ENCODE measurements around the gene IFI30. TPM values are rescaled to one million over a fixed set of nuclear protein-coding genes. Genes with fewer than 3 reads are reported as not detected.
"Not testable (repeated sequence)": the region's sequence is repeated elsewhere in the genome, so short reads cannot be mapped to it uniquely, and the experiment has no call there.

Gene IFI30
- total and polyA plus RNA-seq, 5 donors = 10.1 to 47.4 (median 34.4) TPM

GRCh38 chr19:18152817-18153555 is 20.6 kb upstream of the IFI30 start, which contains the start of gene PIK3R2:
TSS of gene PIK3R2 (plus strand) at chr19:18153163. CDS start at chr19:18155880, 2,717 bp downstream.
- peak; percentile 100 for DNase-seq
- WGBS = under 1% methylated on average over 86 of the region's 86 CpGs
- Histone ChIP-seq H3K9me3 (ENCODE audit: control insufficient read depth, low read length) (no peaks in the 10 kb centered on the region), H3K27ac (ENCODE audit: low read length) (peak within 1 kb of the TSS; percentile 99), H3K27me3 (ENCODE audit: control insufficient read depth, insufficient read depth) (no peaks in the 10 kb centered on the region), H3K4me3 (ENCODE audit: low read length) (peak within 1 kb of the TSS; percentile 84), H3K4me1 (ENCODE audit: control insufficient read depth, insufficient read depth, low read length) (peaks cover 11% of the 10 kb centered on the region)
- ATAC-seq = peak; percentile 91 to 92
- intact Hi-C loops (cut with DNase I) = loop anchor here in 2 of 4 donors (5.0 kb wide), 1 partner anchor 36 kb away; no protein-coding TSS in a partner anchor

- Histone ChIP-seq H3K9me3 (ENCODE audit: control insufficient read depth, low read length) (no peaks in the 10 kb centered on the region), H3K27me3 (ENCODE audit: control insufficient read depth, insufficient read depth) (no peaks in the 10 kb centered on the region), H3K4me3 (ENCODE audit: low read length) (peak overlapping the region; percentile 84), H3K27ac (ENCODE audit: low read length) (peak overlapping the region; percentile 79), H3K4me1 (ENCODE audit: control insufficient read depth, insufficient read depth, low read length) (peaks cover 11% of the 10 kb centered on the region)
- peak; percentile 49 to 80 (median 72) for DNase-seq
- 3% methylated on average over 38 of the region's 38 CpGs for WGBS
- peak in 1 of 2 donors; percentile 2 for ATAC-seq
- intact Hi-C loops (cut with DNase I) = loop anchor here in 2 of 4 donors (5.0 kb wide), 1 partner anchor 36 kb away; no protein-coding TSS in a partner anchor
These were observed 20.0 kb upstream of the IFI30 start for GRCh38 chr19:18153556-18154134.

DNA sequence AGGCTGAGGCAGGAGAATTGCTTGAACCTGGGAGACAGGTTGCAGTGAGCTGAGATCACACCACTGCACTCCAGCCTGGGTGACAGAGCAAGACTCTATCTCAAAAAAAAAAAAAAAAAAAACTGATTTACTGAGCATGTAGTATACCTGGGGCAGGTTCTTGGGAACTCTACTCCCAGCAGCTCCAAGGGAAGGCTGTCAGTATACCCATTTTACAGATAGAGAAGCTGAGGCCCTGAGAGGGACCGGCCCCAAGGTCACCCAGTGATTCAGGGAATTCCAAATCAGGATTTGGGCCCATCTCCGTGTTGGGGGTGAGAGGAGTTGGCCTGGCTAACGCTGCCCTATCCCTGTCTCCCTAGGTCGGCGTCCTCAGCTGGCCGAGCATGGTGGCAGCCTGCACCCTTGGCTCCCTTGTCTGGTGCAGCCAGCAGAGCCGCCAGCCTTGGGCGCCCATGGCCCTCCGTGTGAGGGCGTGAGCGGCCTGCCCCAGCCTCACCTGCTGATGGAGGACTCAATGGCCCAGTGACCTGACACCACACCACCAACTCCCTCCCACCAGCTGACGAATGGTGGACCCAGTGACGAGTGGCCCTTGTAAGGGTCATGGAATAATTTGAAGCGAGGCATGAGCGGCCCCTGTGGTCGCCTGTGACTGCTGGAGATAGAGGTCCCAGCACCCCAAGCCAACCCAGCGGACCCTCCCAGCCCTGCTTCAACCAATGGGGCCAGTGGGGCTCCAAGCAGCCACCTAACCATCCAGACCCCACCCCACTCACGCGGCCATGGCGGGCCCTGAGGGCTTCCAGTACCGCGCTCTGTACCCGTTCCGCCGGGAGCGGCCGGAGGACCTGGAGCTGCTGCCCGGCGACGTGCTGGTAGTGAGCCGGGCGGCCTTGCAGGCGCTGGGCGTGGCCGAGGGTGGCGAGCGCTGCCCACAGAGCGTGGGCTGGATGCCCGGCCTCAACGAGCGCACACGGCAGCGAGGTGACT is 18.2 kb upstream of the IFI30 start:
- Histone ChIP-seq H3K9me3 (ENCODE audit: control insufficient read depth, low read length) (no peaks in the 10 kb centered on the region), H3K27me3 (ENCODE audit: control insufficient read depth, insufficient read depth) (no peaks in the 10 kb centered on the region), H3K4me1 (ENCODE audit: control insufficient read depth, insufficient read depth, low read length) (peaks cover 12% of the 10 kb centered on the region), H3K4me3 (ENCODE audit: low read length) (no peak overlapping the region), H3K27ac (ENCODE audit: low read length) (no peak overlapping the region)
- 95% methylated on average over 43 of the region's 43 CpGs for WGBS
- intact Hi-C loops (cut with DNase I) = no loop called here
- ATAC-seq = no peak
- DNase-seq = peak in 1 of 3 donors; percentile 58

DNA sequence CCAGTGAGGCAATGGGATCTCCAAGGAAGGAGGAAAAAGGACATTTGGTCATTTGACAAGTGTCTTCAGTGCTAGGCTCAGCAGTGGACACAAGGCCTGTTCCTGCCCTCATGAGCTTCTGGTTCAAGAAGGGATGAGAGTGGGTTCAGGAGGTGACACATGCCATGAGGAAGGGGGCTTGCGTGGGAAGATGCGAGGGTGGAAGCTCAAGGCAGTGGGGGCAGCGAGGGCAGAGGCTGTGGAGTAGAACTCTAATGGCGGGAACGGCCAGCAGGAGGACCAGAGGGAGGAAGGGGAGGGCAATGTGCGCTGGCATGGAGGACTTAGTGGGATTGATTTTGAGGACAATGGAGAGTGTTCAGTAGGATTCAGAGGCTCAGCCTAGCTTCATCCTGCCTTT is 17.3 kb upstream of the IFI30 start:
- DNase-seq (no peak), ATAC-seq (no peak)
- intact Hi-C loops (cut with DNase I) = no loop called here
- H3K4me1 ChIP-seq (ENCODE audit: control insufficient read depth, insufficient read depth, low read length) = peaks cover 13% of the 10 kb centered on the region
- no peak overlapping the region for H3K27ac ChIP-seq (ENCODE audit: low read length)
- H3K27me3 ChIP-seq (ENCODE audit: control insufficient read depth, insufficient read depth) = no peaks in the 10 kb centered on the region
- 95% methylated on average over 5 of the region's 6 CpGs for WGBS
- no peaks in the 10 kb centered on the region for H3K9me3 ChIP-seq (ENCODE audit: control insufficient read depth, low read length)
- H3K4me3 ChIP-seq (ENCODE audit: low read length) = no peak overlapping the region

DNA sequence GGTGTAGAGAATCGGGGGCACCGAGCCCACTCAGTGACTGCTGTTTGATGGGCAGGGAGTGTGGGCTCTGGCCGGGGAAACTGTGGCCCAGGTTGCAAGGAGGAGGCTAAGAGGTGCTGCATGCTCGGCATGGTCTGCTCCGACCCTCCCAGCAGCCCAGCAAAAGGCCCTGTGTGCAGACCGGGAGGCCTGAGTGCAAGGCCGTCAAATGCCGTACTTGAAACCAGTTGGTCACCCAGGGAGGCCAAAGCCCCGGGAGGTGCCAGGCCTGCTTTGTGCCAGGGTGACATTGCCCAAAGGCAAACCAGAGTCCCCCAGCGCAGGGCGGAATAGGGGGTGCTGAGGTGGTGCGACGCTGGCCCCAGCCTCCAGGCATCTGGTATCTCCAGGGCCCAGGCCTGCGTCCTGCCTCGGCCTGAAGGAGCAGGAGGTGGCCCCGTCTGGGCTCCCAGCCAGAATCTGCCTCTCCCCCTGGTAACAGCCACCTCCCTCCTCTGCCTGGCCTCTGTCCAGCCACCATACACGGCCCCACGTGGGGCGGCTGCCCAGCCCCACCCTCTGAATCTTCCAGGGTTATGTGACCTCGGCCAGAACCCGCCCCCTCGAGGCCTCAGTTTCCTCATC is 16.7 kb upstream of the IFI30 start:
- Histone ChIP-seq H3K4me3 (ENCODE audit: low read length) (no peak overlapping the region), H3K27me3 (ENCODE audit: control insufficient read depth, insufficient read depth) (no peaks in the 10 kb centered on the region), H3K27ac (ENCODE audit: low read length) (peak overlapping the region; percentile 63), H3K4me1 (ENCODE audit: control insufficient read depth, insufficient read depth, low read length) (peaks cover 13% of the 10 kb centered on the region), H3K9me3 (ENCODE audit: control insufficient read depth, low read length) (no peaks in the 10 kb centered on the region)
- intact Hi-C loops (cut with DNase I) = no loop called here
- ATAC-seq = peak; percentile 38 to 45
- 31% methylated on average over 22 of the region's 22 CpGs for WGBS
- DNase-seq = peak; percentile 94 to 96 (median 96)

DNA sequence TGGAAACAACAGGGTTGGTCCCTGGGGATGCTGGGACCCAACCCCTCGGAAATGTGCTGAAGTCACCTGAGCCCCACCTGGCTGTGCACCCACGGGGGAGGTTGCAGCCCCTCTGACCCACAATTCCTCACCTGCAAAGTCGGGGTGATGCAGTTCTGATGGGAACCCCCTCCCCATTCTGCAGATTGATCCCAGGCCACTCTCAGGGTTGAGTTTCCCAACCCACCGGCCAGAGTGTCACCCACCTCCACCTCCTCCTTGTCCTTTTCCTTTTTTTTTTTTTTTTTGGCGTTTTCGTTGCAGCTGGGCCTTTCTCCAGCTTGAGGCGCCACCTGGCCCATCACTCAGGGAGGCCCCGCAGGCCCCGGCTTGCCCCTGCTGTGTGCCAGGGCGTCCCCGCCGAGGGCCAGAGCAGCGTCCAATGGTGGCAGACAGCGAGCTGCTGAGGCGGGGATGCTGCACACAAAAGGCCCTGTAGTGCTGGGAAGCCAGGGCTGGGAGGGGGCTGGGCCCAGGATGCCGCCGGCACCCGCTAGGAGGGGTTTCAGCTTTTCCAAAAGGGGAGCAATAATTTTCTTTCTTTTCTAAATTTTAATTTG is 16.0 kb upstream of the IFI30 start:
- Histone ChIP-seq H3K27ac (ENCODE audit: low read length) (peak overlapping the region; percentile 63), H3K4me1 (ENCODE audit: control insufficient read depth, insufficient read depth, low read length) (peaks cover 13% of the 10 kb centered on the region), H3K4me3 (ENCODE audit: low read length) (no peak overlapping the region), H3K9me3 (ENCODE audit: control insufficient read depth, low read length) (no peaks in the 10 kb centered on the region), H3K27me3 (ENCODE audit: control insufficient read depth, insufficient read depth) (no peaks in the 10 kb centered on the region)
- ATAC-seq (no peak), DNase-seq (peak in 1 of 3 donors; percentile 63)
- intact Hi-C loops (cut with DNase I) = no loop called here
- WGBS = 44% methylated on average over 18 of the region's 18 CpGs

DNA sequence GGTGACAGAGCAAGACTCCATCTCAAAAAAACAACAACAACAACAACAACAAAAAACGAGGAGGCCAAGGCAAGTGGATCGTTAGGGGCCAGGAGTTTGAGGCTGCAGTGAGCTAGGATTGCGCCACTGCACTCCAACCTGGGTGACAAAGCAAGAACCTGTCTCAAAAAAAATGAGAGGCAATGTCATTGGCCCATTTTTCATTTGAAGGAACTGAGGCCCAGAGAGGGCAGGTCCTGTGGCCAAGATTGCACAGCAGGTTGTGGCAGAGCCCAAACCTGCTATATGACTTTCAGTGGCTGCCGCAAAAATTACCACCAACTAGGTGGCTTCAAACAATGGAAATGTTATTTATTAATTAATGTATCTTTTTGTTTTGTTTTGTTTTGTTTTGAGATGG is 15.1 kb upstream of the IFI30 start:
- no peaks in the 10 kb centered on the region for H3K9me3 ChIP-seq (ENCODE audit: control insufficient read depth, low read length)
- no peak overlapping the region for H3K4me3 ChIP-seq (ENCODE audit: low read length)
- DNase-seq = peak in 1 of 3 donors; percentile 20
- no peak for ATAC-seq
- intact Hi-C loops (cut with DNase I) = no loop called here
- H3K27me3 ChIP-seq (ENCODE audit: control insufficient read depth, insufficient read depth) = no peaks in the 10 kb centered on the region
- peaks cover 13% of the 10 kb centered on the region for H3K4me1 ChIP-seq (ENCODE audit: control insufficient read depth, insufficient read depth, low read length)
- 87% methylated on average over 4 of the region's 4 CpGs for WGBS
- H3K27ac ChIP-seq (ENCODE audit: low read length) = no peak overlapping the region

DNA sequence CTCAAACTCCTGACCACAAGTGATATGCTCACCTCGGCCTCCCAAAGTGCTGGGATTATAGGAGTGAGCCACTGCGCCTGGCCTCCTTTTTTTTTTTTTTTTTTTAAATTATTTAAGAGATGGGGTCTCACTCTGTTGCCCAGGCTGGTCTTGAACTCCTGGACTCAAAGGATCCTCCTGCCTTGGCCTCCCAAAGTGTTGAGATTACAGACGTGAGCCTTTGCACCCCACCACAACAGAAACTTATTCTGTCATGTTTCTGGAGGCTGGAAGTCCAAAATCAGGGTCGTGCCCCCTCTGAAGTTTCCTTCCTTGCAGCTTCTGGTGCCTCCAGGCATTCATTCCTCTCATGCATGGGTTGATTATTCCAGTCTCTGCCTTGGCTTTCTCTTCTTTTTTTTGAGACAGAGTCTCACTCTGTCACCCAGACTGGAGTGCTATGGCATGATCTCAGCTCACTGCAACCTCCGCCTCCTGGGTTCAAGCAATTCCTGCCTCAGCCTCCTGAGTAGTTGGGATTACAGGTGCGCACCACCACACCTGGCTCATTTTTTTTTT is 14.5 kb upstream of the IFI30 start:
- ATAC-seq; H3K9me3 ChIP-seq (ENCODE audit: control insufficient read depth, low read length); H3K27ac ChIP-seq (ENCODE audit: low read length); H3K4me3 ChIP-seq (ENCODE audit: low read length); DNase-seq; intact Hi-C loops (cut with DNase I); H3K27me3 ChIP-seq (ENCODE audit: control insufficient read depth, insufficient read depth): not testable (repeated sequence)
- WGBS = 84% methylated on average over 6 of the region's 6 CpGs
- peaks cover 11% of the 10 kb centered on the region for H3K4me1 ChIP-seq (ENCODE audit: control insufficient read depth, insufficient read depth, low read length)

DNA sequence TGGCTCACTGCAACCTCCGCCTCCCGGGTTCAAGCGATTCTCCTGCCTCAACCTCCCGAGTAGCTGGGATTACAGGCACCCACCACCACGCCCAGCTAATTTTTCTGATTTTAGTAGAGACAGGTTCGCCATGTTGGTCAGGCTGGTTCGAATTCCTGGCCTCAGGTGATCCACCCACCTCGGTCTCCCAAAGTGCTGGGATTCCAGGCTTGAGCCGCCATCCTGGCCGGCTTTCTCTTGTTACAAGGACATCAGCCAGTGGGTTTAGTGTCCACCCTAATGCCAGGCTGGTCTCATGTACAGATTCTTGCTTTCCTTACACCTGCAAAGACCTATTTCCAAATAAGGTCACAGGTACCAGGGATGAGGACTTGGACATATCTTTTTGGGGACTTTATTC is 13.8 kb upstream of the IFI30 start:
- no peaks in the 10 kb centered on the region for H3K27me3 ChIP-seq (ENCODE audit: control insufficient read depth, insufficient read depth)
- peaks cover 7% of the 10 kb centered on the region for H3K4me1 ChIP-seq (ENCODE audit: control insufficient read depth, insufficient read depth, low read length)
- no peak for ATAC-seq
- intact Hi-C loops (cut with DNase I) = loop anchor here in 2 of 4 donors (5.0 to 10.0 kb wide), 2 partner anchors 45 to 48 kb away; no protein-coding TSS in a partner anchor
- no peak overlapping the region for H3K27ac ChIP-seq (ENCODE audit: low read length)
- DNase-seq = no peak
- no peak overlapping the region for H3K4me3 ChIP-seq (ENCODE audit: low read length)
- H3K9me3 ChIP-seq (ENCODE audit: control insufficient read depth, low read length) = no peaks in the 10 kb centered on the region
- 96% methylated on average over 10 of the region's 10 CpGs for WGBS
